Activated T-cell treated with anti-CD3 and anti-CD28 coated beads for 24 hours (primary cell): ENCODE measurements around the gene IL1RL1.

Source experiments
- DNase-seq: peaks from one replicate; pipeline ENCODE4 v3.0.0-alpha.2; 2020; ENCODE audit warnings: low read depth

Gene IL1RL1

GRCh38 chr2:102310964-102311640 is at the start of gene IL1RL1:
TSS of gene IL1RL1 (plus strand) at chr2:102311563. CDS start at chr2:102338265, 26,702 bp downstream.
- DNase-seq: no peak

GRCh38 chr2:102262216-102263129 is 48.9 kb upstream of the IL1RL1 start:
- DNase-seq: no peak

GRCh38 chr2:102264952-102265351 is 46.4 kb upstream of the IL1RL1 start:
- DNase-seq: no peak

- no peak for DNase-seq
These were observed 45.2 kb upstream of the IL1RL1 start for GRCh38 chr2:102266204-102266603.

- no peak for DNase-seq
These were observed 43.6 kb upstream of the IL1RL1 start for GRCh38 chr2:102267774-102268173.

GRCh38 chr2:102268510-102269199 is 42.7 kb upstream of the IL1RL1 start:
- DNase-seq: no peak

- DNase-seq: no peak
These were observed 42.2 kb upstream of the IL1RL1 start for GRCh38 chr2:102269200-102269524.

- no peak for DNase-seq
These were observed 39.5 kb upstream of the IL1RL1 start for GRCh38 chr2:102271844-102272243.

- no peak for DNase-seq
These were observed 37.6 kb upstream of the IL1RL1 start for GRCh38 chr2:102273619-102274211.

GRCh38 chr2:102276549-102277201 is 34.7 kb upstream of the IL1RL1 start:
- no peak for DNase-seq

GRCh38 chr2:102277202-102277700 is 34.1 kb upstream of the IL1RL1 start:
- no peak for DNase-seq

- no peak for DNase-seq
These were observed 32.5 kb upstream of the IL1RL1 start for GRCh38 chr2:102278720-102279390.

- DNase-seq: no peak
These were observed 32.0 kb upstream of the IL1RL1 start for GRCh38 chr2:102279391-102279735.

GRCh38 chr2:102282678-102283091 is 28.7 kb upstream of the IL1RL1 start:
- no peak for DNase-seq

GRCh38 chr2:102283996-102284395 is 27.4 kb upstream of the IL1RL1 start:
- no peak for DNase-seq

GRCh38 chr2:102284611-102285010 is 26.8 kb upstream of the IL1RL1 start:
- no peak for DNase-seq

GRCh38 chr2:102285368-102285767 is 26.0 kb upstream of the IL1RL1 start:
- DNase-seq: no peak

- no peak for DNase-seq
These were observed 25.3 kb upstream of the IL1RL1 start for GRCh38 chr2:102286041-102286440.

GRCh38 chr2:102289129-102289528 is 22.2 kb upstream of the IL1RL1 start:
- no peak for DNase-seq

- DNase-seq: no peak
These were observed 20.8 kb upstream of the IL1RL1 start for GRCh38 chr2:102290594-102290993.
